Raji (cell line): ENCODE results near the gene GPN1.

Experiments
- POLR2A ChIP-seq: IDR thresholded peaks from 2 replicates; pipeline ENCODE4 v1.6.1; 2011; ENCODE audit warnings: low read depth, low read length, control low read depth; ENCODE audit not compliant: insufficient read depth

GPN1 gene

DNA sequence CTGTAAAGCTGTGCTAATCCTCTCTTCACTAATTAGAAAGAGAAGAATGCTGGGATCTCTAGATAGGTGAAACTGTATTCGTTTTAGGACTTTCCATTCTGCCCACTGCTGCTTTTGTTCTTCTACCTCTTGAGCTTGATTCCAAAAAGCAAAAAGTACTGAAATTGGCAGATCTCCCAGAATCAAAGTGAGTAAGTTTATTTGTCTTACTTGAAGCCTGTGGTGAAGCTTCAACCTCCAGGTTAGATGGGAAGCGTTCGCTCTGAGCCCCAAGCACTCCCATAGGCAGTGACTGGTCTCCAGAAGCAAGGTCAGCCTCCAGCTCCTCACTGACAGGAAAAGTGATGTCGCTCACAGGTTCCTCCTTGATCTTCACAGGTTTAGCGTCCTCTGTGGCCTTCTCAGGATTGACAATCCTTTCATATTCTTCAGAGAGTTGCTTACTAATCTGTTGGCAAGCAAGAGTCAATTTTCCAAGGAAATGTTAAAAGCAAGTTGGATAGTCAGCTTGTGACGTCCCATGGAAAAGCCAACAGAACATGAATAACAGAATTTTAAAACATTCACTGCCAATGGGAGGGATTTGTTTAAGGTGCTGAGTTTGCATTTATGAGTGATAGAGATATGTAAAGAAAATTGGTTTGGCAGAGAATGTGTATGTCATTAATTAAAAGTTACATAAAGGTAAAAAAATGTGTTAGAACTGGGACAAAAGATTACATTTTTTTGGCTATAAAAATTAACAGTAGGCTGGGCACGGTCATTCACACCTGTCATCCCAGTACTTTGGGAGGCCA lies 26.5 kb downstream of the GPN1 start:
- TF ChIP-seq POLR2A = no peak

DNA sequence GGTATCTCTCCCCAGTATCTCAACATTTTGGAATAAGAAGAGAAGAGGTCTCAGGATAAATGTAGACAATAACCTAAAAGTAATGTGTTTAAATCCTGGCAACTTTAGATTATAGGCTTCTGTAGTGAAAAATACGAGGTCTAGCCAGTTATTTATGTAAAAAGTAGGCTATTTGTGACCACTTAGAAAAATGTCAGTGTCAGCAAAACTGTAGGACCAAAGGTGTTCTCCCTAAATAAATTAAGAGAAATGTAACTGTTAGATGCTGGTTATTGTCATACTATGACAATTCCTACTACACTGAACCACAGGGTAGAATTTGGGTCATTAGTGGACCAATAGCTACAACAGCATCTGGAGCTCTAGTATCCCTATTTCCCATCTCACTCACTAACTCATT lies 32.5 kb downstream of the GPN1 start:
- TF ChIP-seq POLR2A = no peak

DNA sequence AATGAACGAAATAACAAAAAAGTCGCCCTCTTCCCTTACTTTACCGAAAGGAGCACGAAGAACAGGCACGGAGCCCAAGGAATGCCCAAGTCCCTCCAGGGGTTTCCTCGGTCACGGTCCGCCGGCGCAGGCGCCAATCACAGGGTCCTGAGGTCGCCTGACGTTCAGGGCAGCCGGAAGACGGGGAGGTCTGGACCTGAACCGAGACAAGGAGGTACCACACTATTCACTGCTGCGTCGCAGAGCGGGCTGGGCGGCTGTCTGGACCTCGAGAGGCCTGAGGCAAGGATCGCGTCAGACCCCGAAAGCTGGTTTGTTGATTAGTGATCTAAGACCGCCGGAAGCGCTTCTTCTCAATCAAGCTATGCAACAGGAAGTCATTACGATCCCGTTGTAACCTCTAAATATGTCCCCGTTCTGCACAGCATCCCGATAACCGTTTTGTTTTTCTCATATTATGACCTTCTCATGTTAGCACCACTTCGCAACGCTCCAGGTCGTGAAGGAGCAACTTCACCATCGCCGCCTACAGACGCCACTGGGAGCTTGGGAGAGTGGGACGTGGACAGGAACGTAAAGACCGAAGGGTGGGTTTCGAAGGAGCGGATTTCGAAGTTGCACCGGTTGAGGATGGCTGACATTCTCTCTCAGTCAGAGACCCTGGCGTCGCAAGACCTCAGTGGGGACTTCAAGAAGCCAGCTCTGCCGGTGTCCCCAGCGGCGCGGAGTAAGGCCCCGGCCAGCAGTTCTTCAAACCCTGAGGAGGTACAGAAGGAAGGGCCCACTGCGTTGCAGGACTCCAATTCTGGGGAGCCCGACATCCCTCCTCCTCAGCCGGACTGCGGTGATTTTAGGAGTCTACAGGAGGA lies 34.7 kb downstream of the GPN1 start, which contains the start of the genes SLC4A1AP and SUPT7L:
SLC4A1AP (plus strand) TSS at position 605 of the 869 bp plus-strand sequence; CDS start at position 631, 26 bp downstream.
SUPT7L (minus strand) TSS at position 330 of the 869 bp plus-strand sequence. CDS start 1,422 bp downstream, outside the sequence.
- peak; percentile 82 for TF ChIP-seq POLR2A

DNA sequence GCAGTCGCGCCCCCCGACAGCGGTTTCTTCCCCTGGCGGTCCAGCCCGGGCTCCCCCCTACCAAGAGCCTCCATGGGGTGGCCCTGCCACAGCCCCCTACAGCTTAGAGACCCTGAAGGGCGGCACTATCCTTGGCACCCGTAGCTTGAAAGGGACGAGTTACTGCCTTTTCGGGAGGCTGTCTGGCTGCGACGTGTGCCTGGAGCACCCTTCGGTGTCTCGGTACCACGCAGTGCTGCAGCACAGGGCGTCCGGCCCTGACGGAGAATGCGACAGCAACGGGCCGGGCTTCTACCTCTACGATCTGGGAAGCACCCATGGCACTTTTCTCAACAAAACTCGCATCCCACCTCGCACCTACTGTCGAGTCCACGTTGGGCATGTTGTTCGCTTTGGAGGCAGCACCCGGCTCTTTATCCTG lies 35.3 kb downstream of the GPN1 start:
- no peak for TF ChIP-seq POLR2A

GRCh38 chr2:27664622-27665363 lies 35.9 kb downstream of the GPN1 start:
- TF ChIP-seq POLR2A = no peak

DNA sequence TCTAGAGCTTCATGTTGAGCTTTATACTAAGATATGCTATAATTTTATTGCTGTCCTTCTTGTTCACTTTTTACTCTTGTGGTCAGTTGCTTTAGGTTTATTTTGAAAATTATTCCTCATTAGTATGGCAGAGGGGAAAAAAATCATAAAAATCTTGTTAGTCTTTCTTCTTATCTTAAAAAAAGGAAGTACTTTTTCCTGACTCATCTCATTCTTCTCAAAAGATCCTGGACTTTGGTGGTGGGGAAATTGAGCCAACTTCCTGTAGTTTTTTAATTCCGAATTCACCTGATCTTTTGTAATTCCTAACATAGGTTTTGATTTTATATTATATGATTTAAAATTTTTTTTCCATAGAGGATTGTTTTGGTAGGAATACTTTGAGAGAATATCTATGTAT lies 38.6 kb downstream of the GPN1 start:
- TF ChIP-seq POLR2A = no peak

DNA sequence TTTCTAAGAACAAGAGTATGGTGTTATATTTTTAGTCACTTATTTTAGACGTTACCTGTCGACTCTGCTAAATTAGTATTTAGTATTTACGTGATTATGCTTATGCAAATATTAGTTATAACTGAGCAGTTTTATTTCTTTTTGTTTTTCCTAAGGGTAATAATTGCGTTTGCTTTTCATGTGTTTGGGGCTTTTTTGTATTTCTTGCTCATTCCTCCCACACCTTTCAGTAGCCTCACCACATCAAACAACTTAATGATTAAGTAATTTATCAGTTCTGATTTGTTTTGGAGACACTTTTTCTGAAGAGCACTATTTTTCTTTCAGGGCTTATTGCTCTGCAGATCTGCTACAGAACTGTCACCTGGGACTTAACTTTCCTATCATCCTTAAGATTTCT lies 42.4 kb downstream of the GPN1 start:
- no peak for TF ChIP-seq POLR2A

GRCh38 chr2:27672723-27673486 lies 44.1 kb downstream of the GPN1 start:
- no peak for TF ChIP-seq POLR2A

GRCh38 chr2:27680571-27680970 lies 51.7 kb downstream of the GPN1 start:
- TF ChIP-seq POLR2A = no peak

- no peak for TF ChIP-seq POLR2A
Observed at GRCh38 chr2:27681841-27682240, 53.0 kb downstream of the GPN1 start.

- TF ChIP-seq POLR2A = no peak
Observed at GRCh38 chr2:27683390-27684071, 54.7 kb downstream of the GPN1 start.

GRCh38 chr2:27685577-27685976 lies 56.7 kb downstream of the GPN1 start:
- TF ChIP-seq POLR2A = no peak

DNA sequence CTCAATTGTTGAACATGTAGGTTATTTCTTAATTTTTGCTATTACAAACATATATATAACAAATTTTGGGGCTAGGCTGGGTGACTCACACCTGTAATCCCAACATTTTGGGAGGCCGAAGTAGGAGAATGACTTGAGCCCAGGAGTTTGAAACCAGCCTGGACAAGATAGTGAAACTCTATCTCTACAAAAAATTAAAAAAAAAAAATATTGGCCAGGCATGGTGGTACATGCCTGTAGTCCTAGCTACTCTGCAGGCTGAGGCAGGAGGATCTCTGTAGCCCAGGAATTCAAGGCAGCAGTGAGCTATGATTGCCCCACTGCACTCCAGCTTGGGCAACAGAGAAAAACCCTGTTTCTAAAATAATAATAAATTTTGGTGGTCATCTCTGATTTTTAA lies 58.4 kb downstream of the GPN1 start:
- no peak for TF ChIP-seq POLR2A

DNA sequence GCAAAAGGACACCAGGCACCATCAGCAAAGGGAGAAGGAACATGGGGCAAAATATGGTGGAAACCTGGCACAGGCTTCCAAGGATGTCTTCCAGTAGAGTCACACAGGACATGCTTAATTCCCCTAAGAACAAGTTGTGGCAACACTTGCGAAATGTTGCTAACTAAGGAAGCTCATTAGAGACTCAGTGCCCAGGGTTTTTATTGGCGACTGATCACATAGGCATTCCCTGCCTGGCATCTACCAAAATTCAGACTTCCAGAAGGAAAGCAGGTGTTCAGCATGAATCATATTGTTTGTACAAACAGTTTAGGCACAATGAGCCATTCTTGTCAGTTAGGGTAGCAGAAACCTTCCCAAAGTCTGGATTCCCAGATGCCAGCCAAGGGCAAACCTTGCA lies 60.6 kb downstream of the GPN1 start:
- no peak for TF ChIP-seq POLR2A
